Loucy (cell line): ENCODE data around the gene ZDHHC7.
A peak's percentile ranks its signal among the peaks of the same experiment; 100 is the strongest.

Experiments used
- H2AFZ ChIP-seq: fragments of 200-600 bp; sonication (generic); 2 replicates; pipeline ENCODE4 v1.6.0; 2016; ENCODE audit warnings: antibody characterized with exemption, mild to moderate bottlenecking, low read length, moderate library complexity
- H3F3A ChIP-seq: fragments of 200-600 bp; 2 replicates; pipeline ENCODE4 v1.6.0; 2016; ENCODE audit warnings: antibody characterized with exemption, low read depth, mild to moderate bottlenecking
- H3K27me3 ChIP-seq: fragments of 200-600 bp; sonication (generic); 2 replicates; pipeline ENCODE4 v1.6.1; 2014; ENCODE audit warnings: low read length, mild to moderate bottlenecking; ENCODE audit not compliant: insufficient read depth, poor library complexity, severe bottlenecking
- H3K36me3 ChIP-seq: fragments of 200-600 bp; sonication (generic); 2 replicates; pipeline ENCODE4 v1.6.1; 2016; ENCODE audit warnings: low read length; ENCODE audit not compliant: insufficient read depth
- H3K4me1 ChIP-seq: fragments of 200-600 bp; sonication (generic); 2 replicates; pipeline ENCODE4 v1.5.1; 2014; ENCODE audit warnings: low read length, mild to moderate bottlenecking; ENCODE audit not compliant: insufficient read depth, poor library complexity, severe bottlenecking
- H3K4me2 ChIP-seq: fragments of 200-600 bp; sonication (generic); 2 replicates; pipeline ENCODE4 v1.6.0; 2014; ENCODE audit warnings: antibody characterized with exemption, low read length, low read depth, mild to moderate bottlenecking; ENCODE audit not compliant: poor library complexity, severe bottlenecking
- H3K4me3 ChIP-seq: fragments of 200-600 bp; sonication (generic); 2 replicates; pipeline ENCODE4 v1.5.1; 2014; ENCODE audit warnings: low read length, mild to moderate bottlenecking, mixed read lengths; ENCODE audit not compliant: poor library complexity, severe bottlenecking
- H3K79me2 ChIP-seq: fragments of 200-600 bp; sonication (generic); 2 replicates; pipeline ENCODE4 v1.6.1; 2014; ENCODE audit warnings: low read length; ENCODE audit not compliant: insufficient read depth
- H3K9ac ChIP-seq: fragments of 200-600 bp; sonication (generic); 2 replicates; pipeline ENCODE4 v1.6.0; 2014; ENCODE audit warnings: mild to moderate bottlenecking, low read depth, low read length, moderate library complexity; ENCODE audit not compliant: poor library complexity, severe bottlenecking
- H3K9me2 ChIP-seq: fragments of 200-600 bp; sonication (generic); replicated peaks from 2 replicates; pipeline ENCODE4 v1.6.1; 2016; ENCODE audit warnings: low read depth, low read length, mixed read lengths
- H3K9me3 ChIP-seq: fragments of 200-600 bp; sonication (generic); 2 replicates; pipeline ENCODE4 v1.6.1; 2014; ENCODE audit warnings: mild to moderate bottlenecking, antibody characterized with exemption, low read length, low read depth; ENCODE audit not compliant: insufficient read depth
- H4K20me1 ChIP-seq: fragments of 200-600 bp; sonication (generic); 2 replicates; pipeline ENCODE4 v1.6.0; 2014; ENCODE audit warnings: antibody characterized with exemption, low read length, mild to moderate bottlenecking; ENCODE audit not compliant: insufficient read depth, poor library complexity, severe bottlenecking
- CTCF ChIP-seq: fragments of 200-600 bp; sonication (generic); conservative IDR thresholded peaks from 2 replicates; pipeline ENCODE4 v1.5.1; 2014; ENCODE audit warnings: mild to moderate bottlenecking, antibody characterized with exemption, low read length
- EZH2phosphoT487 ChIP-seq: fragments of 200-600 bp; IDR thresholded peaks from 2 replicates; pipeline ENCODE4 v1.6.1; 2018; ENCODE audit warnings: antibody characterized with exemption, mild to moderate bottlenecking, moderate library complexity, borderline replicate concordance

The ZDHHC7 gene

GRCh38 chr16:84990782-84991181 is 20.6 kb downstream of the ZDHHC7 start:
- H3K9ac ChIP-seq, result no peak overlapping the region
- no peaks in the 10 kb centered on the region for H3K9me2 ChIP-seq
- H3F3A ChIP-seq, result no peaks in the 10 kb centered on the region
- H3K4me1 ChIP-seq, result no peaks in the 10 kb centered on the region
- H3K36me3 ChIP-seq, result peaks cover 88% of the 10 kb centered on the region; the same call in 1 of the 2 replicates
- no peak overlapping the region for H3K4me2 ChIP-seq
- TF ChIP-seq CTCF, result no peak
- TF ChIP-seq EZH2phosphoT487, result no peak
- no peak overlapping the region for H3K4me3 ChIP-seq
- H3K79me2 ChIP-seq, result no peaks in the 10 kb centered on the region
- H3K27me3 ChIP-seq, result no peaks in the 10 kb centered on the region
- H2AFZ ChIP-seq, result no peak overlapping the region
- no peaks in the 10 kb centered on the region for H3K9me3 ChIP-seq
- no peaks in the 10 kb centered on the region for H4K20me1 ChIP-seq

GRCh38 chr16:84989749-84990620 is 21.4 kb downstream of the ZDHHC7 start:
- Histone ChIP-seq H3K36me3 (peaks cover 85% of the 10 kb centered on the region; the same call in 1 of the 2 replicates), H3K9me2 (no peaks in the 10 kb centered on the region), H3K4me3 (no peak overlapping the region), H3K27me3 (no peaks in the 10 kb centered on the region), H3K9me3 (no peaks in the 10 kb centered on the region), H3F3A (no peaks in the 10 kb centered on the region), H2AFZ (no peak overlapping the region), H4K20me1 (no peaks in the 10 kb centered on the region), H3K79me2 (no peaks in the 10 kb centered on the region), H3K4me2 (no peak overlapping the region), H3K4me1 (no peaks in the 10 kb centered on the region), H3K9ac (no peak overlapping the region)
- TF ChIP-seq CTCF (no peak), EZH2phosphoT487 (no peak)

GRCh38 chr16:84988328-84989080 is 22.8 kb downstream of the ZDHHC7 start:
- H3F3A ChIP-seq, result no peaks in the 10 kb centered on the region
- no peak overlapping the region for H3K4me3 ChIP-seq
- no peaks in the 10 kb centered on the region for H3K9me2 ChIP-seq
- H3K4me1 ChIP-seq, result no peaks in the 10 kb centered on the region
- H2AFZ ChIP-seq, result no peak overlapping the region
- H4K20me1 ChIP-seq, result no peaks in the 10 kb centered on the region
- no peaks in the 10 kb centered on the region for H3K27me3 ChIP-seq
- H3K36me3 ChIP-seq, result peaks cover 78% of the 10 kb centered on the region; the same call in 1 of the 2 replicates
- H3K9me3 ChIP-seq, result no peaks in the 10 kb centered on the region
- H3K9ac ChIP-seq, result no peak overlapping the region
- no peak for TF ChIP-seq EZH2phosphoT487
- TF ChIP-seq CTCF, result peak; percentile 25; the same call in 1 of the 2 replicates
- no peak overlapping the region for H3K4me2 ChIP-seq
- no peaks in the 10 kb centered on the region for H3K79me2 ChIP-seq
